HG02759 (cell line): ENCODE data around the gene OSCP1.

Experiments
- ATAC-seq: cut with Tn5 transposase; IDR thresholded peaks from one replicate; pipeline ENCODE4 v1.9.1; 2021; ENCODE audit warnings: mild to moderate bottlenecking, moderate library complexity; ENCODE audit not compliant: unreplicated experiment

The OSCP1 gene

DNA sequence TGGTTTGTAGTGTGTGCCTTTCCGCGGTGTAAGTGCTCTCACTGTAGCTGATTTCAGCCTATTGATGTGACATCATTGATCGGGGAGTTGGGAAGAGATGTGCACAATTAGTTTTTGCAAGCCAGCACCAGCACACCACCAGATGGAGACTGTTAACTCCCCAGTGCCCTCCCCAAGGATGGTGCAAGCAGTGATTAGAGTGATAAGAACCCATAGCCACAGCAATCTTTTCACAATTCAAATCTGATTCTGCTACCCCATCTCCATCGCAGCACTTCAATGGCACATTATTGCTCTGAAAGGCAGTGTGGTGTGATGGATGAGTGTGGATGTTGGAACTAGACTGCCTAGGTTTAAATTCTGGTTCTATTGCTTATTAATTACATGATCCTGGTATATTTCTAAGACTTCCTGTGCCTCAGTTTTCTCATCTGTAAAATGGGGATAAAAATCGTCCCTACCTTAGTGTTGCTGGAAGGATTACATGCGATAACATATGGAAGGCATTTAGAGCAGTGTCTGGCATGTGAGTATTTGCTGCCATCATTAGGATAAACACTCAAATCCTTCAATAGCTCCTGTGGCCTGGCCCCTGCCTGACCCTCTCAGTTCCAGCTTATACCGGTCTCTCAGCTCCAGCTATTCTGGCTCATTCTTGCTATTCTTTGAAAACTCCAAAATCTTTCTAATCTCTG lies 25.8 kb upstream of the OSCP1 start:
- ATAC-seq: no peak

DNA sequence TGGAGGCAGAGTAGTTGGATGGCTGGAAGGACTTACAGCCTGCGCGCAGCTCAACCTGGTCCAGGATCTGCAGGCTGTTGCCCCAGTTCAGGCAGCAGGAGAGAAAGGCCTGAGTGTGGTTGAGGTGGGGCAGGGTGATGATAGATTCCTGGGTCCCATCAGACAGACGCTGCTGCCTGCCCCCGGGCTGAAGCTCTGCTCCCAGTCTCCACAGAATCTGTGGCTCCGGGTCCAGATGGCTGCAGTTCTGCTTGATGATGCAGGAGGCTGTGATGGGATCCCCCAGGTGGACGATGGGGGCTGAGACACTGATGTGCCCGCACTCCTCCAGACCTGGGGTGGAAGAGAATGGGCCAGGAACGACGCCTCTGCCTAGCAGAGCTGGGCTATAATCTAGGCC lies 25.1 kb upstream of the OSCP1 start:
- ATAC-seq: no peak

DNA sequence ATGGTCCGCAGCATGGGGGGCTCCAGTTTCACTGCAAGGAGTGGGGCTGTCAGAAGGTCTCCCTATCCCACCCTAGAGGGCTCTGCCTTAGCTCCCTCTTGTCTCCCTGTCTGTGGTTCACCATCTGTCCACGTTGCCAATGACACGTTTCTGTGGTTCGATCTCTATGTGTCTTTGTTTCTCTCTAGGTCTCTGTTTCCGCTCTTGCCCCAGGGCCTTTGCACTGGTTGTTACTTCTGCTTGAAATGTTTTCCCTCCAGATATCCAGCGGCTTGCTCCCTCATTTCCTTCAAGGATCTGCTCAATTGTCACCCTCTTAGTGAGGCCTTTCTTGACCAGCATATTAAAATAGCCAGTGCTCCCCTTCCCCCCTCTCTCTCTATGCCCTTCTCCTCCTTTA lies 22.4 kb upstream of the OSCP1 start:
- no peak for ATAC-seq

DNA sequence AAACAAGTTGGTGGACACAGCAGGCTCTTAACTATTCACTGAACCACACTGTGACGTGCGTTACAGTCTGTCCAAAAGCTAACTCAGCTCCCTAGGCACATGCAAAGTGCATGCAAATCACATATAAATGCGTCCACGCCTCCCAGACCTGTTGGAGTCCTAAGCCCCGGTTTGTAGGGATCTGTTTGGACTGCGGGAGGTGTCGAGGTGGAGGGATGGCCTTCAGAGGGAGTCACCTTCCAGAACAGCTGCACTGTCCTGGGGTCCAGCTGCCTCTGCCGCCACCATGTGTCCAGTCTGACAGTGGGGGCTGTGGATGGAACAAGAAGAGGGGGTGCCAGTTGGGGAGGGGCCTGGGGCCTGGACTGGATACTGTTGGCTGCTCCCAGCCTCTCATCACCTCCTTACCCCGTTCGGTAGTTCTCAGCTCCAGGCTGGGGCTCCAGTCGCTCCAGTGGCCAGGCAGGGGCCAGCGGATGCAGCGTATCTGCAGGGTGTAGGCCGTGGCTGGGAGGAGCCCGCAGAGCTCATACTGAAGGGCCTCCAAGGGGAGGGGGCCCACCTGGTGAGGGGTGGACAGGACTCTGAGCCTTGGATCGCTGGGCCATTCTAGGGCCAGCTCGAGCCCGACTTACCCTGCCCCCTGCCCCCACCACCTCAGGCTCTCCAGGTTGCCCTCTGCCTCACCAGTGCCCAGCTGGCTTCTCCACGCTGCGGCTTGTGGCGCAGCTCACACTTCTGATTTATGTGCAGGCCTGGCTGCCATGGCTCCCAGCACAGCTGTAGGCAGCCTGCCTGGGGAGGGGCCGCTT lies 21.8 kb upstream of the OSCP1 start:
- no peak for ATAC-seq

DNA sequence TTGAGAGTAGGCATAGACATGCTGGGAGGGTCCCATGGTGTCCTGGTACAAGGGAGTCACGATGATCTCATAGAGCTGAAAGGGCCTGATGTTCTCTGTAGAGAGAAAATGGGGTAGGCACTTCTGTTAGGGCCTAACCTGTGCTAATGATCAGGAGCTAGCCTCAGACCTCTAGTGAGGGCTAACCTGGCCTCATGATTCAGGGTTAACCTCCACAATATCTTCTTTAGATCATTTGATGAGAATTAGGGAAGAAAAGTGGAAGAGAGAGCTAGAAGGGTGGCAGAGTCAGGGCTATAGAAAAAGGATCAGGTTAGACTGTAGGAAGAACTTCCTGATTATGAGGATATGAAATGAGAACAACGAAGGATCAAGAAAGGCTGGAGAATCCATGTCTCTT lies 18.9 kb upstream of the OSCP1 start:
- ATAC-seq: no peak

DNA sequence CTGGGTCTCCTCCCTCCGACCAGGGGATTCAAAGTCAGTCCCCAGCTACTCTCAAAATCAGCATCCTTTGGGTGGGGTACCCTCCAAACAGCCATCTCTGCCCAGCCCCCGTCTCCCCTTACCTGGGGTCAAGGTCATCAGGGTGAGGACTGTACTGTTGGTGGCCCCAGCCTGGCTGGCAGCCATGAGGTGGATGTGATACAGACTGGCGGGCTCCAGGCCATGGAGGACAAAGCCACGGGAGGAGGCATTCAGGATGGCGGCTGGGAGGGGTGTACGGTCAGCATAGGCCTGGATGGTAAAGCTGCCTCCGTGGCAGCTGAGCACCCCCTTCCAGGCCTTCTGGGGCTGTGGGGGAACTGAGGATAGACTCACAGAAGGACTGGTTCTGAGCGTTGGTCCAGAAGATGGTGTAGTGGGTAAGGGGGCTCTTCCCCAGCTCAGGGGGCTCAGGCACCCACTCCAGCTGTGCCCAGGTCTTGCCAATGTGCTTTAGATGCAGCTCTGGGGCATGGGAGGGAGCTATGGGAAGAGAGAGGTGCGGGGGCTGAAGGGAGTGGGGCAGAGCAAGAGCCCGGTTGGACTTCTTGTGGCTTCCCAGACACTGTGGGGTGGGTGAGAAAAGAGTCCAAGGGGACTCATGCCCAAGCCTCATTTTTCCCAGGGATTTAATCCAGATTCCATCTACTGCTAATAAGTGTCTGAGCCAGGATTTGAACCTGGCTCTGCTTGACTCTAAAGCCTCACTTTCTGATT lies 17.6 kb upstream of the OSCP1 start:
- no peak for ATAC-seq

- no peak for ATAC-seq
Measured at GRCh38 chr1:36467027-36467410, 16.8 kb upstream of the OSCP1 start.

DNA sequence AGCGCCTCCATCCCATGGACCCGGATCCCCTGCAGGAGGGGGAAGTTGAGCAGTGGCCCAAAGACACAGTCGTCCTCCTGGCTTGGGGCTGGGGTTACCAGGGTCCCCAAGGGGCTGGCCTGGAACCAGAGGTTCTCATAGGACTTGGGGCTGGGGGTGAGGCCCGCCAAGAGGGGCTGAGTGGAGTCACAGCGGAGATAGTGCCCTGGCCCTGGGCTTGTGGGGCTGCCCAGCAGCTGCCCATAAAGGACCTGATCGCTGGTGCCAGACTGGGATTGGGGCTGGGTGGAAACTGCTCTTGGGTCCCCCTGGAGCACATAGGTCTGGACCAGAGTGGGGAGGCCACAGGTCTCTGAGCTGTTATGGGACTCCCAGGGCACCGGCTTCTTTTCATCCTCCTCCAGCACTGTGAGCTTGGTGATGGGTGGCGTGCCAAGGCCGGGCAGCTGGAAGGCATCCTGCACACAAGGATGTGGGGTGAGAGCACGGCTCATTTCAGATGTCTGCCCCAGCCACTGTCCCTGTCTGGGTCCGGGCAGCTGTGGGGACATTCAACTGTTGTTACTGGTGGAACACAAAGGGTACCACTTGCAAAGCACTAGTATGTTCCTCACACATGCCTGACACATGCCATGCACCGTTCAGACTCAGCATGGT lies 16.2 kb upstream of the OSCP1 start:
- ATAC-seq: no peak

DNA sequence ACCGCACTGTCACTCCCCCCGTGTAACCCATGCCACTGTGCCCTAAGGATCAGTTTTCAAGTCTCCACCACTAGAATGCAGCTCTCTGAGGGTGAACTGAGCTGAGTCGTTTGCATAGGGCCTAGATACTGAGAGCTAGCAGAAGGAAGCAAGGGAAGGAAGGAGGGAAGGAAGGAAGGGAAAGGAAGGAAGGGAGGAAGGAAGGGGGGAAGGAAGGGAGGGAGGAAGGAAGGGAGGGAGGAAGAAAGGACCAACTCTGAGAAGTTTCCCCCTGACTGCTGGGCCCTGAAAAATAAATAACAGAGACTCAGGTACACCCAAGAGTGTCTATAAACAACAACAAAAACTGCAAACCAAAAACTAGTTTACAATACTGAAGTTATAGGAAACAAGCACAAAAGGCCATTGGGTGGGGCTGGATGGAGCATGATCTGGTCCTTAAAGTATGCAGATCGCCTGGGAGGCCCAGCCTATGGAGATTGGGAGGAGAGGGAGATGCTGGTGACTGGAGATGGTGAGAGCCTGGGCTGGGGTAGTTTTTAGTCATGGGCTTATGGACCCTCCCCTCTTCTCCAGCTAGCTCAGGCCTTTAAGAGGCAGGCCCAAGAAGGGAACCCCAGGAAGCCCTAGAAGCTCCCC lies 15.6 kb upstream of the OSCP1 start:
- no peak for ATAC-seq

DNA sequence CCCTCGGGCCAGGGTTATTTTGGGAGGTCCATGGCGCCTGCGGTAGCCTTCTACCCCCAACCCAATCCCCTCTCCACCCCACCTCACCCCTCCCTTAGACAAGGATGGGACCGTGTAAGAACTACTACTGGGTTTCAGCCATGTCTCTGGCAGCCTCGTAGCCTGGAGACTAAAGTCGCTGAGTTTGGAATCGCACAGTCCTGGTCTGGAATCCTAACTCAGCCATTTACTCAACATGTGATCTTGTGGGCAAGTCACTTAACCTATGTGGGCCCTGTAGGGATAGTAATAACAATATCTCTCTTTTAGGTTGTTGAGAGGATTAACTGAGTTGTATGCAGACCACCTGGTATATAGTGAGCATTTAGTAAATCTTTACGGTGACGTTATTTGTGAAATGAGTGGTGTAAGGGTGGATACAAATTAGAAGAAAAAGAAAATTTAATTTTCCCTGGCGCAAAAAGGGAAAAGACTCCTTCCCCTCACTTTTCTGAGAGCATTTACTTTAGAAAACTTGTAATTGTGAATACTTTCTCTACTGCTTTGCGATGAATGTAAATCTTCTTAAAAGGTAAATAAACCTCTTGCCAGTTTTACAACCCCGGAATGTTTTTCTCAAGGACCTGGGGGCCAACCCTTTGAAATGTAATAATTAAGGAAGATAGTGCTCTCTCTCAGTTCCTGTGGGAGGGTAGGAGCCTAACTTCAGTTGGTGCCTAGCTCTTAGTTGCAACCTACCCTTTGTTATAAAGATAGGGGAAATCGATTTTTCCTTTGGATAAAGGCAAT lies 14.5 kb upstream of the OSCP1 start:
- ATAC-seq: peak; percentile 31

DNA sequence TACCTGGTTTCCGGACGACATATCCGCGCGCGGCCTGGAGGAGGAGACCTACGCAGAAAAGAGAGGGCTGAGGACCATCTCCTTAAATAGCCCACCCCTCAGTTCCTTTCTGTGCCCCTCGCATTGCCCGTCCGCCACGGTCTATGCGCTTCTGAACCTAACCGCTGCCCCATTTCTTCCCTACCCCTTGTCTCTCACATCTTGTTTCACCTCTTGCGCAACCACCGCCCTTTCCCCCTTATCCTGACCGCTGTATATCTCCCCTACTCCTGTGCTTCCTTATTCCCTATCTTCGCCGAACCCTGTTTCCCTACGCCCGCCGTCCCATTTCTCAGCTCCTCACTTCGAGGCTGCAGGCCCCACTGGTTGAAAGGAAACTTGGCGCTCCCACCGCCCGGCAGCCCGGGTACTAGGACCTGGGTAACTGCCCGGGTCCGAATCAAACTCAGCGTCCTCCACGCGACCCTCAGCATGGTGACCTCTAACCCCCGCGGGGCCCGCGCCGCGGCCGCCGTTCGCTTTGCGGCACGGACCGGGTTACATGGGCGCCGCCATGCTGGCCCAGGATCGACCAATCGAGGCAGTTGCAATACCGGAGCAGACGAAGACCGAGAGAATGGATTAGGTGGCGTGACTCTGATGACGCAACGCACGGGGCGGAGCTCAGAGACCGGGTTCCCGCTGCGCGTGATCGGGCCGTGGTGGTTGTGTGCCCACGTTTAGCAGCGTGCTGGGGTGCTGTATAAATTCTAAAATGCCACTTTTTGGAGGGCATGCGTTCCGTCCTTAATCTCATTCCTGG lies 13.8 kb upstream of the OSCP1 start, which contains the start of gene MRPS15:
Gene MRPS15, minus strand, starts transcription at position 582 of the 802 bp plus-strand sequence. Its CDS starts 109 bp downstream, at position 473.
- ATAC-seq: peak; percentile 92

DNA sequence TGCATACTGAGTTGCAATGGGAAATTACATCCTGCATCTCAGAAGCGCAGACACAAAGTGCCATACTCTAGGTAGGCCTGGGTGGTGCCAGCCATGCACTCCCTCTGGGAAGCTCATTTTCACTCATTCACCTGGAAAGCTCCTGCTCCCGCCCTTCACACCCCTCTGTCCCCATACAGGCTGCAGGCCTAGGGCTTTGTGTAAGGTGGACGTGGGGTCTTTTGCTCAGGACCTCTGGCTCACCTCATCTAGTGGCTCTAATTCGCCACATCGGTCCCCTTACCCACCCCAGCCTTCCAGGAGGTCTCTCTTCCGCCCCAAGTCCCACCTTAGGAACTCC lies 13.2 kb upstream of the OSCP1 start:
- no peak for ATAC-seq

GRCh38 chr1:36458910-36459309 lies 8.7 kb upstream of the OSCP1 start:
- no peak for ATAC-seq

- ATAC-seq: no peak
Measured at GRCh38 chr1:36457691-36458090, 7.4 kb upstream of the OSCP1 start.

- ATAC-seq: no peak
Measured at GRCh38 chr1:36456391-36456928, 6.2 kb upstream of the OSCP1 start.

DNA sequence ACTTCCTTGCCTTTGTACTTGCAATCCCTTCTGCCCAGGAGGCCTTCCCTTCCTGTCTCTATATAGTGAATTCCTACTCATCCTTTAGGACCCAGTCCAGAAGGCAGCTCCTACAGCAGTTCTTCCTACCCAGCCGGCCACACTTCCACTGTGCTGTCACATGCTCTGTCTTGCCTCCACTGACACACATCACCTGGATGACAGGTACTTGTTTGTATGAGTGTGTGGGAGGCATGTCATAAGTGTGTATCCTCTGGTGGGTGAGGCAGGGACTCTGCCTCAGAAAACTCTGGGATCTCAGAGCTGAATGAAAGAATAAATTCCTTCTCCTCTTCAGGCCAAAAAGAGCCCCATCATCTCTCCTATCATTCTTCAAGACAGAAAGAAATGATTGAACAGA lies 5.1 kb upstream of the OSCP1 start:
- no peak for ATAC-seq

- ATAC-seq: no peak
Measured at GRCh38 chr1:36453600-36454388, 3.5 kb upstream of the OSCP1 start.

DNA sequence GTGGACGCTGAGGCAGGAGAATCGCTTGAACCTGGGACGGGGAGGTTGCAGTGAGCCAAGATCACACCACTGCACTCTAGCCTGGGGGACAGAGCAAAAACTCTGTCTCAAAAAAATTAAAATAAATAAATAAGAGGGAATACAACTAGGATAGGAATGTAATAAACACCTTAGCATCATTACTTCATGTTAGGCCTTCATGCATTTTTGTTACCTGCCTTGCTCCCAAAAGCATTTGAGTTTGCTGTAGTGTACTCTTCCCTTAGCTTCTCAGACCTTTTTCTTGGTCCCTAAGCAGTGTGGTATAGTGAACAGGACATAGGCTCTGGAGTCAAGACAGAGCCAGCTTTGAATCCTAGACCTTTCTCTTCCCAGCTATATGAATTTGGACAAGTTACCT lies 2.8 kb upstream of the OSCP1 start:
- ATAC-seq: no peak
